HG03354 (cell line): ENCODE data around the gene CFAP54.
"Not testable (repeated sequence)": the region's sequence is repeated elsewhere in the genome, so short reads cannot be mapped to it uniquely, and the experiment has no call there.

ENCODE experiments used
- ATAC-seq: cut with Tn5 transposase; IDR thresholded peaks from one replicate; pipeline ENCODE4 v1.9.1; 2021; ENCODE audit warnings: mild to moderate bottlenecking; ENCODE audit not compliant: unreplicated experiment, poor library complexity, severe bottlenecking

Gene CFAP54

GRCh38 chr12:96605684-96606083 is 116.3 kb downstream of the CFAP54 start:
- ATAC-seq = no peak

GRCh38 chr12:96606134-96606533 is 116.8 kb downstream of the CFAP54 start:
- ATAC-seq = no peak

GRCh38 chr12:96606644-96607043 is 117.3 kb downstream of the CFAP54 start:
- no peak for ATAC-seq

GRCh38 chr12:96617178-96617577 is 127.8 kb downstream of the CFAP54 start:
- peak; percentile 47 for ATAC-seq

GRCh38 chr12:96623155-96623554 is 133.8 kb downstream of the CFAP54 start:
- ATAC-seq = no peak

GRCh38 chr12:96623656-96624217 is 134.4 kb downstream of the CFAP54 start:
- no peak for ATAC-seq

GRCh38 chr12:96635844-96636243 is 146.5 kb downstream of the CFAP54 start:
- no peak for ATAC-seq

- no peak for ATAC-seq
Measured at GRCh38 chr12:96636895-96637294, 147.5 kb downstream of the CFAP54 start.

GRCh38 chr12:96648923-96649322 is 159.5 kb downstream of the CFAP54 start:
- no peak for ATAC-seq

GRCh38 chr12:96652870-96653269 is 163.5 kb downstream of the CFAP54 start:
- ATAC-seq = no peak

- no peak for ATAC-seq
Measured at GRCh38 chr12:96658075-96658474, 168.7 kb downstream of the CFAP54 start.

- ATAC-seq = no peak
Measured at GRCh38 chr12:96669786-96670185, 180.4 kb downstream of the CFAP54 start.

- ATAC-seq = no peak
Measured at GRCh38 chr12:96670334-96670899, 181.0 kb downstream of the CFAP54 start.

- not testable (repeated sequence) for ATAC-seq
Measured at GRCh38 chr12:96675519-96675918, 186.1 kb downstream of the CFAP54 start.

- ATAC-seq = no peak
Measured at GRCh38 chr12:96677363-96677762, 188.0 kb downstream of the CFAP54 start.

- ATAC-seq = no peak
Measured at GRCh38 chr12:96687719-96688118, 198.3 kb downstream of the CFAP54 start.

GRCh38 chr12:96698521-96698920 is 209.1 kb downstream of the CFAP54 start:
- ATAC-seq = no peak

GRCh38 chr12:96698965-96699364 is 209.6 kb downstream of the CFAP54 start:
- ATAC-seq = no peak

- no peak for ATAC-seq
Measured at GRCh38 chr12:96701856-96702255, 212.5 kb downstream of the CFAP54 start.

- ATAC-seq = no peak
Measured at GRCh38 chr12:96710127-96710745, 220.9 kb downstream of the CFAP54 start.

- peak; percentile 73 for ATAC-seq
Measured at GRCh38 chr12:96711364-96711763, 222.0 kb downstream of the CFAP54 start.
